B cell (primary cell): ENCODE measurements around the gene LRG1.

Source experiments
- CTCF ChIP-seq: fragments of 200-600 bp; IDR thresholded peaks from one replicate; pipeline ENCODE4 v1.8.0; 2022; ENCODE audit warnings: antibody characterized with exemption, mild to moderate bottlenecking
- EZH2 ChIP-seq: IDR thresholded peaks from 2 replicates; pipeline ENCODE4 v1.6.1; 2012; ENCODE audit warnings: borderline replicate concordance, low read depth, mild to moderate bottlenecking, moderate library complexity, low read length; ENCODE audit not compliant: insufficient read depth, poor library complexity, severe bottlenecking

DNA sequence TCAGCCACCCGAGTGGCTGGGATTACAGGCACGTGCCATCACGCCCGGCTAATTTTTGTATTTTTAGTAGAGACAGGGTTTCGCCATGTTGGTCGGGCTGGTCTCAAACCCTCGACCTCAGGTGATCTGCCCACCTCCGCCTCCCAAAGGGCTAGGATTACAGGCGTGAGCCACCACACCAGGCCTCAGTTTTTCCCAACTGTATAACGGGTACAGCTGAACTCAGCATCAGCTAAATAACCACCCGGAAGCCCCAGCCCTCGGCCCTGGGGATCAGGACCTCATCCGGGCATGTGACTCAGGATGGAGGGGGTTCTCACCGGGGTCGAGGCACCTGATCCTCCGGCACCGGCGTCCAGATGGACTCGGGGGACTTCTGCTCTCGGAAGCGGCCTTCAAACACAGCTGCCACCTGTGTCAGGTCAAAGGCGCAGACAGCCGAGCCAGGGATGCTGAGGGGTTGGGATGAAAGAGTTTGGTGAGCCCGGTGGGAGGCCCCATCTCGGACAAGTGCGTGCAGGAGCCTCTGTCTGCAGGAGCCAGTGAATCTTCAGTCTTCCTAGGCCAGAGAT is 10.7 kb upstream of the LRG1 start:
- TF ChIP-seq EZH2 (no peak), CTCF (no peak)
